ENCODE measurements around the gene ZSCAN20. TPM values are rescaled to one million over a fixed set of nuclear protein-coding genes. Genes with fewer than 3 reads are reported as not detected.

Gene ZSCAN20
- total and polyA plus RNA-seq, 2 of the 4 experiments (the other 2 are of a cell fraction), result 2.1 to 11.1 TPM

DNA sequence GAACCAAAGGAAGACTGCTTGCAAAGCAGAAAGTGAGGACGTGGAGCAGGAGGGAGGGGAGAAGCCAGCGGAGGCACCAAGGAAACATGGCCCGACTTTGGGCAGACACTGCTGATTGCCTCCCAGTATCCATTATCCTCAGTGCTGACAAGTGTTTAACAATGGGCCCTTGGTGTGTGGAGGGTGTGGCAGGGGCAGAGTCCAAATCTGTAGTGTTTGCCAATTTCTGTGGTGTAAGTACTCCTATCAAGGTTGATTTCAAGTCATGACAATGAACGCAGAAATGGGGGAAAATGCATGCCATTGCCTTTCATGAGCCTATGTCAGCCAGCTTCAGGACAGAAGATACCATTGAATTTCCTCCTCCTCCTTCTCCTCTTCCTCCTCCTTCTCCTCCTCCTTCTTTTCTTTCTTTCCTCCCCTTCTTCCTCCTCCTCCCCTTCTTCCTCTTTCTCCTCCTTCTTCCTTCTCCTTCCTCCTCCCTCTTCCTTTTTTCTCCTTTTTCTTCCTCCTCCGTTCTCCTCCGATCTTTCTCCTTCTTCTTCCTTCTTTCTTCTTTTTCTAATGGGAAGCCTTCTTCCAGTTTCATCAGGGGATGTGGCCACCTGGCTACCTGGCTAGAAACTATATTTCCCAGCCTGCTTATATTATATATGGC is 31.2 kb upstream of the ZSCAN20 start:
- no TSS peak for BruUV-seq (replicated peaks)
- no peak overlapping the region for H2AK9ac ChIP-seq (replicated peaks; ENCODE audit: low read depth, low read length, poor library complexity)
- peaks cover 8% of the 10 kb centered on the region for H3K4me1 ChIP-seq (ENCODE audit: control insufficient read depth, insufficient read depth, low read length)
- H3K36me3 ChIP-seq (ENCODE audit: control insufficient read depth, insufficient read depth, low read length), result no peaks in the 10 kb centered on the region
- H2BK20ac ChIP-seq (ENCODE audit: low read depth, low read length), result 0 out of 2 replicates have a peak overlapping the region, but pooled peaks have one; percentile 10
- in situ Hi-C loops (cut with MboI; ENCODE audit: low sequenced_read_pairs) (no loop called here), intact Hi-C loops (cut with micrococcal nuclease) (no loop called here), dilution Hi-C loops (cut with HindIII; ENCODE audit: low sequenced_read_pairs, unreplicated experiment) (no loop called here)
- no peak overlapping the region for H3K56ac ChIP-seq (ENCODE audit: extremely low read depth, insufficient read depth, low read length)
- H2AK5ac ChIP-seq (ENCODE audit: low read depth, low read length), result peak overlapping the region; percentile 8; the same call in 1 of the 2 replicates
- 100% methylated on average over 2 of the region's 6 CpGs; no CpG with 5 or more reads in 1 of the 2 experiments for WGBS, 2 experiments (ENCODE audit: extremely low coverage in 2 of 2, insufficient read length in 1 of 2)
- H2BK120ac ChIP-seq (ENCODE audit: low read depth, low read length), result no peak overlapping the region
- H4K5ac ChIP-seq (ENCODE audit: low read depth, low read length), result no peak overlapping the region
- no peak overlapping the region for H3K23ac ChIP-seq (ENCODE audit: low read depth, low read length)
- ChIA-PET CTCF (interaction anchor here (0.7 kb wide), 1 partner anchor 14 kb away, joined by 4 read pairs; no protein-coding TSS in a partner anchor), POLR2A (ENCODE audit: unreplicated experiment) (no interaction called here)
- no peaks in the 10 kb centered on the region for H3K9me3 ChIP-seq (ENCODE audit: control insufficient read depth, insufficient read depth, low read length)
- ATAC-seq (ENCODE audit: low read depth), result no peak
- no peak overlapping the region for H4K91ac ChIP-seq (ENCODE audit: insufficient read depth, low read depth, low read length)
- TF ChIP-seq MAFK (IDR thresholded peaks at IDR 0.05; ENCODE audit: low read depth, low read length), result no peak
- TF ChIP-seq, protein P1, sequence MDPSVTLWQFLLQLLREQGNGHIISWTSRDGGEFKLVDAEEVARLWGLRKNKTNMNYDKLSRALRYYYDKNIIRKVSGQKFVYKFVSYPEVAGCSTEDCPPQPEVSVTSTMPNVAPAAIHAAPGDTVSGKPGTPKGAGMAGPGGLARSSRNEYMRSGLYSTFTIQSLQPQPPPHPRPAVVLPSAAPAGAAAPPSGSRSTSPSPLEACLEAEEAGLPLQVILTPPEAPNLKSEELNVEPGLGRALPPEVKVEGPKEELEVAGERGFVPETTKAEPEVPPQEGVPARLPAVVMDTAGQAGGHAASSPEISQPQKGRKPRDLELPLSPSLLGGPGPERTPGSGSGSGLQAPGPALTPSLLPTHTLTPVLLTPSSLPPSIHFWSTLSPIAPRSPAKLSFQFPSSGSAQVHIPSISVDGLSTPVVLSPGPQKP (IDR thresholded peaks at IDR 0.05; ENCODE audit: borderline replicate concordance, low read depth, low read length), result no peak
- TF ChIP-seq NFE2L2 (IDR thresholded peaks at IDR 0.05; ENCODE audit: low read depth, low read length), result no peak
- no peak for TF ChIP-seq CEBPB (IDR thresholded peaks at IDR 0.05; ENCODE audit: low read depth, low read length)
- TF ChIP-seq MXI1 (IDR thresholded peaks at IDR 0.05; ENCODE audit: borderline replicate concordance, low read depth, low read length), result no peak
- TF ChIP-seq SMC3 (IDR thresholded peaks at IDR 0.05; ENCODE audit: low read depth, low read length), result no peak
- no peak for TF ChIP-seq POLR2A (IDR thresholded peaks at IDR 0.05; ENCODE audit: low read depth, low read length)
- TF ChIP-seq RFX5 (IDR thresholded peaks at IDR 0.05; ENCODE audit: low read depth, low read length), result no peak
- no peak for TF ChIP-seq BHLHE40 (IDR thresholded peaks at IDR 0.05; ENCODE audit: low read depth, low read length)
- no peak for TF ChIP-seq RAD21 (IDR thresholded peaks at IDR 0.05; ENCODE audit: low read length)
- no peak for TF ChIP-seq RCOR1 (IDR thresholded peaks at IDR 0.05; ENCODE audit: insufficient replicate concordance, low read length)
- TF ChIP-seq FOS (IDR thresholded peaks at IDR 0.05; ENCODE audit: low read depth, low read length), result no peak
- no peak for TF ChIP-seq CHD1 (IDR thresholded peaks at IDR 0.05; ENCODE audit: low read depth, low read length)
- TF ChIP-seq, protein P2, sequence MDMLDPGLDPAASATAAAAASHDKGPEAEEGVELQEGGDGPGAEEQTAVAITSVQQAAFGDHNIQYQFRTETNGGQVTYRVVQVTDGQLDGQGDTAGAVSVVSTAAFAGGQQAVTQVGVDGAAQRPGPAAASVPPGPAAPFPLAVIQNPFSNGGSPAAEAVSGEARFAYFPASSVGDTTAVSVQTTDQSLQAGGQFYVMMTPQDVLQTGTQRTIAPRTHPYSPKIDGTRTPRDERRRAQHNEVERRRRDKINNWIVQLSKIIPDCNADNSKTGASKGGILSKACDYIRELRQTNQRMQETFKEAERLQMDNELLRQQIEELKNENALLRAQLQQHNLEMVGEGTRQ (IDR thresholded peaks at IDR 0.05; ENCODE audit: low read depth, low read length), result no peak
- TF ChIP-seq, protein P3, sequence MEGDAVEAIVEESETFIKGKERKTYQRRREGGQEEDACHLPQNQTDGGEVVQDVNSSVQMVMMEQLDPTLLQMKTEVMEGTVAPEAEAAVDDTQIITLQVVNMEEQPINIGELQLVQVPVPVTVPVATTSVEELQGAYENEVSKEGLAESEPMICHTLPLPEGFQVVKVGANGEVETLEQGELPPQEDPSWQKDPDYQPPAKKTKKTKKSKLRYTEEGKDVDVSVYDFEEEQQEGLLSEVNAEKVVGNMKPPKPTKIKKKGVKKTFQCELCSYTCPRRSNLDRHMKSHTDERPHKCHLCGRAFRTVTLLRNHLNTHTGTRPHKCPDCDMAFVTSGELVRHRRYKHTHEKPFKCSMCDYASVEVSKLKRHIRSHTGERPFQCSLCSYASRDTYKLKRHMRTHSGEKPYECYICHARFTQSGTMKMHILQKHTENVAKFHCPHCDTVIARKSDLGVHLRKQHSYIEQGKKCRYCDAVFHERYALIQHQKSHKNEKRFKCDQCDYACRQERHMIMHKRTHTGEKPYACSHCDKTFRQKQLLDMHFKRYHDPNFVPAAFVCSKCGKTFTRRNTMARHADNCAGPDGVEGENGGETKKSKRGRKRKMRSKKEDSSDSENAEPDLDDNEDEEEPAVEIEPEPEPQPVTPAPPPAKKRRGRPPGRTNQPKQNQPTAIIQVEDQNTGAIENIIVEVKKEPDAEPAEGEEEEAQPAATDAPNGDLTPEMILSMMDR (conservative IDR thresholded peaks at IDR 0.05; ENCODE audit: low read depth, low read length), result no peak
- H3K4me3 ChIP-seq (ENCODE audit: insufficient read depth, low read depth, low read length), result no peak overlapping the region
- no peaks in the 10 kb centered on the region for H4K20me1 ChIP-seq (ENCODE audit: insufficient read depth, low read length)
- H3K9ac ChIP-seq (ENCODE audit: low read depth, low read length), result no peak overlapping the region
- H2BK15ac ChIP-seq (ENCODE audit: low read depth, low read length), result no peak overlapping the region
- no peaks in the 10 kb centered on the region for H3K27me3 ChIP-seq (ENCODE audit: control insufficient read depth, insufficient read depth, low read length)
- DNase-seq, result no peak
- H3K4ac ChIP-seq (ENCODE audit: low read depth, low read length), result no peak overlapping the region
- peaks cover 6% of the 10 kb centered on the region for H3K9me1 ChIP-seq (ENCODE audit: insufficient read depth, low read length)
- no peak overlapping the region for H2BK5ac ChIP-seq (ENCODE audit: low read depth, low read length, poor library complexity, severe bottlenecking)
- no peak overlapping the region for H3K14ac ChIP-seq (replicated peaks; ENCODE audit: low read depth, low read length)
- peak overlapping the region; percentile 2 for H2AFZ ChIP-seq (replicated peaks; ENCODE audit: low read length, poor library complexity)
- H3K79me1 ChIP-seq (ENCODE audit: low read depth in 1 of 2, low read length in 2 of 2), result no peaks in the 10 kb centered on the region
- H4K8ac ChIP-seq (ENCODE audit: low read depth in 2 of 2, low read length in 2 of 2), result no peak overlapping the region
- no peak overlapping the region for H3K27ac ChIP-seq (ENCODE audit: insufficient read depth, low read length)
- H3K4me2 ChIP-seq (ENCODE audit: low read depth, low read length), result no peak overlapping the region
- H3K18ac ChIP-seq (ENCODE audit: low read depth, low read length), result no peak overlapping the region

All from IMR-90 (cell line).